Gastrocnemius medialis (tissue), 4 donors: ENCODE data around the gene SLC28A2. TPM values are rescaled to one million over a fixed set of nuclear protein-coding genes. Genes with fewer than 3 reads are reported as not detected.
"Not testable (repeated sequence)": the region's sequence is repeated elsewhere in the genome, so short reads cannot be mapped to it uniquely, and the experiment has no call there.

Experiments used
- ATAC-seq, 2 donors: fragments of 150-250 bp; one replicate each; pipeline ENCODE4 v1.9.1; 2016
- DNase-seq, 2 donors: peaks; one replicate each; pipeline ENCODE4 v3.0.0-alpha.2; 2019
- H3K27ac ChIP-seq, 4 donors: fragments of 200-600 bp; sonication (generic); 1 replicate in 1 of 4; 2 replicates in 3 of 4; pipeline ENCODE4 v1.5.1; 2016 to 2018; ENCODE audit warnings: mild to moderate bottlenecking in 2 of 4, moderate library complexity in 1 of 4
- H3K27me3 ChIP-seq, 3 donors: fragments of 200-600 bp; sonication (generic) in 2 of 3; 1 replicate in 1 of 3; 2 replicates in 2 of 3; pipeline versions ENCODE4 v1.5.1 to v1.6.0; 2016 to 2019; ENCODE audit warnings: mild to moderate bottlenecking in 1 of 3, moderate library complexity in 1 of 3
- H3K36me3 ChIP-seq, 2 donors: fragments of 200-600 bp; sonication (generic) in 1 of 2; one replicate each; pipeline ENCODE4 v1.5.1; 2017 to 2018
- H3K4me1 ChIP-seq, 2 donors: fragments of 200-600 bp; sonication (generic) in 1 of 2; one replicate each; pipeline ENCODE4 v1.5.1; 2016 to 2017; ENCODE audit warnings: mild to moderate bottlenecking in 2 of 2
- H3K4me3 ChIP-seq, 4 donors: fragments of 200-600 bp; sonication (generic) in 3 of 4; 1 replicate in 1 of 4; 2 replicates in 3 of 4; pipeline ENCODE4 v1.5.1; 2016 to 2019; ENCODE audit warnings: mild to moderate bottlenecking in 2 of 4
- H3K9me3 ChIP-seq, 3 donors: fragments of 200-600 bp; sonication (generic) in 2 of 3; 1 replicate in 1 of 3; 2 replicates in 2 of 3; pipeline ENCODE4 v1.5.1; 2016 to 2019
- POLR2A ChIP-seq, 2 donors: fragments of 450-650 bp; IDR thresholded peaks; one replicate each; pipeline ENCODE4 v1.6.1; 2017; ENCODE audit warnings: antibody characterized with exemption in 2 of 2, mild to moderate bottlenecking in 2 of 2, moderate library complexity in 2 of 2
- in situ Hi-C, 4 donors: fragments of 200-750 bp; cut with MboI; loops; one replicate each; pipeline versions ENCODE4 v1.15.0 to v1.8.0; 2017; ENCODE audit warnings: low sequenced_read_pairs in 4 of 4
- intact Hi-C: fragments of 100-400 bp; cut with DNase I; formaldehyde crosslinking; loops from one replicate; pipeline ENCODE4 v1.15.1; 2023; ENCODE audit warnings: low total_unique reads
- total RNA-seq, 4 donors: library from RNA; depleted of rRNA; stranded (reverse); fragments of >200 nt; gene quantifications; one replicate each; pipeline versions ENCODE4 v1.1.0 to v1.2.3, GENCODE V29; 2016
- TF ChIP-seq, protein P1 (sequence below), 5 experiments: fragments of 450-650 bp in 3 of 5; fragments of 200-600 bp in 2 of 5; sonication (generic) in 2 of 5; IDR thresholded peaks in 4 of 5; conservative IDR thresholded peaks in 1 of 5; 1 replicate in 4 of 5; 2 replicates in 1 of 5; pipeline ENCODE4 v1.5.1; 2016 to 2019; ENCODE audit warnings: antibody characterized with exemption in 5 of 5, mild to moderate bottlenecking in 3 of 5, moderate library complexity in 3 of 5

Gene SLC28A2
- total RNA-seq, 4 donors from 2014 or later, result not detected

DNA sequence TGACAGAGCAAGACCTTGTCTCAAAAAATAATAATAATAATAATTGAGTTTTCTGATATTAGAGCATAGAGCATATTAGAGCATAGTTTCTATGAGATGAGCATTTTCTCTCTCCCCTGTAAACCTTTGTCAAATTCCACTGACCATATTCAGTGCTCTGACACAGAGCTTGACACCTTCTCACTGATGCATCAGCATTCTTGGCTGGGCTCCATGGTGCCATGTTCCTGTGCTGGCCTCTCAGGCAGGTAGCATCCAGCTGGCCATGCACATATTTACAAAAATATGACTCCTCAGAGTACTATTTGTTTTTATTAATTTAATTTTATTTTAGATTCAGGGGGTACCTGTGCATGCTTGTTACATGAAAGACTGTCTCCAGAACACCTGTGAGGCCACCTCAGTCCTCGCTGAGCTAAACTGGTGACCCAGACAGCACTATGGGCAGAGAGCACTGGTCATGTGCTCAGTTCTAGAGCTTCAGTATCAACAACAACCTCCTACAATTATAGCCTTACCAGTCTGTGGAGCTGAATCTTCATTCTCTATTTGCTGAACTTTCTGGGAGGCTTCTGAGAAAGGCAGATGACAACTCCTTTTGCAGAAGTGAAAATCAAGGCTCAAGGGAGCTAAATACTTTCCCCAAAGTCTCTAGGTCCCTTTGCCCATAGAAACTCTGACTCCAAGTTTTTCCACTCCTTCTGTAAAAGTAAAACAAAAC, 21.6 kb upstream of the SLC28A2 start:
- Histone ChIP-seq H3K27me3 (no peaks in the 10 kb centered on the region), H3K27ac (no peak overlapping the region), H3K36me3 (no peaks in the 10 kb centered on the region), H3K9me3 (no peaks in the 10 kb centered on the region), H3K4me1 (no peaks in the 10 kb centered on the region), H3K4me3 (no peak overlapping the region)
- intact Hi-C loops, result no loop called here
- in situ Hi-C loops, result no loop called here
- TF ChIP-seq, protein P1, sequence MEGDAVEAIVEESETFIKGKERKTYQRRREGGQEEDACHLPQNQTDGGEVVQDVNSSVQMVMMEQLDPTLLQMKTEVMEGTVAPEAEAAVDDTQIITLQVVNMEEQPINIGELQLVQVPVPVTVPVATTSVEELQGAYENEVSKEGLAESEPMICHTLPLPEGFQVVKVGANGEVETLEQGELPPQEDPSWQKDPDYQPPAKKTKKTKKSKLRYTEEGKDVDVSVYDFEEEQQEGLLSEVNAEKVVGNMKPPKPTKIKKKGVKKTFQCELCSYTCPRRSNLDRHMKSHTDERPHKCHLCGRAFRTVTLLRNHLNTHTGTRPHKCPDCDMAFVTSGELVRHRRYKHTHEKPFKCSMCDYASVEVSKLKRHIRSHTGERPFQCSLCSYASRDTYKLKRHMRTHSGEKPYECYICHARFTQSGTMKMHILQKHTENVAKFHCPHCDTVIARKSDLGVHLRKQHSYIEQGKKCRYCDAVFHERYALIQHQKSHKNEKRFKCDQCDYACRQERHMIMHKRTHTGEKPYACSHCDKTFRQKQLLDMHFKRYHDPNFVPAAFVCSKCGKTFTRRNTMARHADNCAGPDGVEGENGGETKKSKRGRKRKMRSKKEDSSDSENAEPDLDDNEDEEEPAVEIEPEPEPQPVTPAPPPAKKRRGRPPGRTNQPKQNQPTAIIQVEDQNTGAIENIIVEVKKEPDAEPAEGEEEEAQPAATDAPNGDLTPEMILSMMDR (IDR thresholded peaks at IDR 0.05 in 4 of 5, conservative IDR thresholded peaks at IDR 0.05 in 1 of 5), result no peak
- TF ChIP-seq POLR2A (IDR thresholded peaks at IDR 0.05), result no peak
- DNase-seq (no peak), ATAC-seq (peak in 1 of 2 donors; percentile 40)

DNA sequence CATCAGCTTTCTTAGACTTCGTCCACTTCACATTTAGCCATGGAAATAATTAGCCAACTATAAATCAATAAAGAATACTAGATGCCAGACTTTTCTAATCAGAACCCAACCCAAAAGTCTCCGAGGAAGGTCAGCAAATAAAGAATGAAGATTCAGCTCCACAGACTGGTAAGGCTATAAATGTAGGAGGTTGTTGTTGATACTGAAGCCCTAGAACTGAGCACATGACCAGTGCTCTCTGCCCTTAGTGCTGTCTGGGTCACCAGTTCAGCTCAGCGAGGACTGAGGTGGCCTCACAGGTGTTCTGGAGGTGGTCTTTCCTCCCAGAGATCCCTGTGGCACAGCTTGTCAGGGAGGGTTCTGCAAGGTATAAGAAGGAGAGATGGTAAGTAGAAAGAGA, 20.9 kb upstream of the SLC28A2 start:
- TF ChIP-seq, protein P1 (IDR thresholded peaks at IDR 0.05 in 4 of 5, conservative IDR thresholded peaks at IDR 0.05 in 1 of 5), result no peak
- no peak for TF ChIP-seq POLR2A (IDR thresholded peaks at IDR 0.05)
- ATAC-seq, result no peak
- H3K27me3 ChIP-seq, result no peaks in the 10 kb centered on the region
- H3K36me3 ChIP-seq, result no peaks in the 10 kb centered on the region
- no peak overlapping the region for H3K4me3 ChIP-seq
- no peaks in the 10 kb centered on the region for H3K9me3 ChIP-seq
- DNase-seq, result no peak
- intact Hi-C loops, result no loop called here
- no peaks in the 10 kb centered on the region for H3K4me1 ChIP-seq
- no peak overlapping the region for H3K27ac ChIP-seq
- in situ Hi-C loops, result no loop called here

DNA sequence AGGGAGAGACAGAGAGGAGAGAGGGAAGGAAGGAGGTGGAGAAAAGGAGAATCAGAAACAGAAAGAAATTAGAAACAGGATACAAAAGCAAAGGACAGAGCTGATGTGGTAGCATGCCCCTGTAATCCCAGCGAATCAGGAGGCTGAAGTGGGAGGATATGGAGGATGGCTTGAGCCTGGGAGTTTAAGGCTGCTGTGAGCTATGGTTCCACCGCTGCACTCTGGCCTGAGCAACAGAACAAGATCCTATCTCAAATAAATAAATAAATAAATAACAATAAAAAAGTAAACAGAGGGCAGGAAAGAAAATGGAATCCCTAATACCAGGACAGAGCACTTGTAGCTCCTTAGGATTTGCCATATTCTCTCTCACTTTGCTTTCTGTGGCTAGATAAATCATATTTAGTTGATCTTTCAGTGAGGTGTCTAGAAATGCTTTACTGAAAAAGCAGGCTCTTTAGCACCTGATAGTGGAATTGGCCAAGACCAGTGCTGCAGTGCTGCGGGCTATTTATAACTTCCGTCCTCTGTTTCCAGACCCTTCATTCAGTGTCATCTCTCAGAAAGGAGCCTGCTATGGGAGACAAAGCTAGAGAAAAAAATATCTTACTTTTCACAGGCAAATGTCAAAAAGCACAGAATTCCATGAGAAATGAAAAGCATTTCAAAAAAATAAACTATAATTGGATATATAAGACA, 20.0 kb upstream of the SLC28A2 start:
- H3K27ac ChIP-seq, result no peak overlapping the region
- intact Hi-C loops, result no loop called here
- H3K4me1 ChIP-seq, result no peaks in the 10 kb centered on the region
- no peak overlapping the region for H3K4me3 ChIP-seq
- no peaks in the 10 kb centered on the region for H3K27me3 ChIP-seq
- H3K9me3 ChIP-seq, result no peaks in the 10 kb centered on the region
- DNase-seq (no peak), ATAC-seq (peak in 1 of 2 donors; percentile 34)
- in situ Hi-C loops, result no loop called here
- no peaks in the 10 kb centered on the region for H3K36me3 ChIP-seq
- no peak for TF ChIP-seq POLR2A (IDR thresholded peaks at IDR 0.05)
- TF ChIP-seq, protein P1 (IDR thresholded peaks at IDR 0.05 in 4 of 5, conservative IDR thresholded peaks at IDR 0.05 in 1 of 5), result no peak

DNA sequence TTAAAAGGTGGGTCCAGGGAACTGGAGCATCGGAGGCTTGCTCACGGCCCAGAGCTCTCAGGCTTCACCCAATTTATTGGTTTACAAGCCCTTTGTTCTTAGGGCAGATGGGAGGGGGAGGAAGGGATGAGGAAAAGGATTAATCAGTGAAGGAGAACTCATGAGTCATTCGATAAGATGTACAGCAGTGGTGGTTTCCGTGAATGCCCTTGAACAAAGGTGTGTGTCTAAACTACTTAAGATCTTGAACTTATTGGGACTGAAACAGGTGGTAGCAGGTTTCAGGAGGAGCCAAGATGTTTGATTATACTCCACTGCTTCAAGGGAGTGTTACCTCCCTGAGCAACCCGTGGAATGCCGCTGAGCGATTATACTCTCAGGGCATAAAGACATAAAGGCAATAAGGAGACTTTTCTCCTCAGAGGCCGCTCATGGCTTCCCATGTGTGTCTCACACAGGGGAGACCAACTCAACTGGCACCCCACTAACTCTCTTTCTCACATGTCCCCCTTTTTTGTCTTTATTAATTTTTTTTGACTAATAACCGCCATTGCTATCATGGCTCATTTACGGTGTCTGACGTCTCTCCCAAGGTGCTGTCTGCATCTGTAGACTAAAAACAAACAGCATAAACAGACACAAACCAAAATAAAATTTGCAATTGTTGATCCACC, 17.3 kb upstream of the SLC28A2 start:
- Histone ChIP-seq H3K27me3 (no peaks in the 10 kb centered on the region), H3K36me3 (no peaks in the 10 kb centered on the region), H3K4me3 (no peak overlapping the region), H3K4me1 (no peaks in the 10 kb centered on the region), H3K9me3 (no peaks in the 10 kb centered on the region), H3K27ac (no peak overlapping the region)
- in situ Hi-C loops (no loop called here), intact Hi-C loops (no loop called here)
- TF ChIP-seq, protein P1 (IDR thresholded peaks at IDR 0.05 in 4 of 5, conservative IDR thresholded peaks at IDR 0.05 in 1 of 5), result no peak
- TF ChIP-seq POLR2A (IDR thresholded peaks at IDR 0.05), result no peak
- ATAC-seq (no peak), DNase-seq (no peak)

DNA sequence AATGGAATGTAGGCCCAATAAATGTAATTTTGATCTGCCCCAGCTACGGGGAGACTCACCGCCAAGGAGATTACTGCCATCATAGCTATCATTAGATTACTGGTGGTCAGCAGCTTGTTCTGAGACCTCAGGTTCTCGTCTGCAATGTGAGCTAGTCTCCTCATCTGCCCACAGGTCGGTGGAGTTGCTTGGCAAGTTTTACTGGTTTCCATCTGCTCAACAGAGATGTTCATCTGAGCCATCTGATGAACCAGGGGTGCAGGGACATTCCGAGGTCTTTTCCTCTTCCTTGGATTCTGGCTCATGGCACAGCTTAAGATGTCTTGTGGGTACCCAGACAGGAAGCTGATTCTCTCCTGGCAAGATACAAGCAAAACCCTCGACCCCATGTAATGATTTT, 15.2 kb upstream of the SLC28A2 start:
- intact Hi-C loops, DNase-seq, ATAC-seq, in situ Hi-C loops, H3K4me1 ChIP-seq, H3K27ac ChIP-seq, H3K27me3 ChIP-seq, H3K9me3 ChIP-seq, H3K36me3 ChIP-seq, H3K4me3 ChIP-seq: not testable (repeated sequence)
